ENCODE measurements around the gene GRP.

The GRP gene

DNA sequence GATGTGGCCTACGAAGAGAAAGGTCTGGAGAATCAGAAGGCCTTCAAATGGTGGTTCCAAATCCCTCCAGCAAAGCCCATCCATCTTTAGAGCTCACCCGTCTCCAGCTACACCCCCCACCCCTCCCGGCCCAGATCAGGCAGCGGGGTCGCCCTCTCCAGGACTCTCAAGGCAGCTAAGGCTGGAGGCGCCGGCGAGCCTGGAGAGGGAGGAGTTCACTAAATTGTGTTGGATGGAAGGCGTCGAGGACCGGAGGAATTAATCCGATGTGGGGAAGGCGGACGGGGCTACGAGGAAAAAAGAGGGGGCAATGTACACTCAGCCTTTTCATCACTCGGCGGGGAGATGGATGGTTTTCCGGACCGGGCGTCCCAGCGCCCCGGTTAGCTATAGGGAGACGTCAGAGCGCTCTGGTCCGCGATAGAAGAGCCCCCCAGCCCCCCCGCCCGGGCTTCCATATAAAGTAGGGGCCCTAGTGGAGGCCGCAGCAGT lies at the start of gene GRP:
GRP (plus strand) TSS at position 487 of the 492 bp plus-strand sequence. CDS start 108 bp downstream, outside the sequence.
- DNase-seq (ENCODE audit: low spot score): no peak
- FAIRE-seq: no peak

- DNase-seq (ENCODE audit: low spot score) (no peak), FAIRE-seq (no peak)
These were observed 47.2 kb upstream of the GRP start for GRCh38 chr18:59172664-59173249.

DNA sequence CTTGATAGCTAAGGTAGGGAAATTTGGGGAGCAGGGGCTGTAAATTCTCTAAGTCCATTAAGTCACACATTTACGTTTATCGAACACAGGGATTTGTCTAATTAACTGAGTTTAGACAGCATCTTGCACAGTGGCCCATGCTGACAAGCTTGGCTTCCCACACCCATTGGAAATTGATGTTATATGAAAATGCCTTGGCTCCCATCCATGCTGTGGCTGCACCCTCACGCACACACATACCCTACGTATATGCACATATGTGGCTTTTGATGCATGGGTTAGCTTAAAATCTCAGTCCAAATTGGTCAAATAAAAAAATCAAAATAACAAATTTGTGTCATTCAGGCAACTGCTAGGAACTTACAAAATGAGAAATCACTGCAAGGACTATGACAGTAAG lies 42.5 kb upstream of the GRP start:
- no peak for FAIRE-seq
- DNase-seq (ENCODE audit: low spot score): no peak

- FAIRE-seq (no peak), DNase-seq (ENCODE audit: low spot score) (no peak)
These were observed 39.7 kb upstream of the GRP start for GRCh38 chr18:59180150-59180845.

GRCh38 chr18:59182673-59183072 lies 37.3 kb upstream of the GRP start:
- FAIRE-seq (no peak), DNase-seq (ENCODE audit: low spot score) (no peak)

- no peak for FAIRE-seq
- DNase-seq (ENCODE audit: low spot score): no peak
These were observed 30.9 kb upstream of the GRP start for GRCh38 chr18:59189008-59189407.

DNA sequence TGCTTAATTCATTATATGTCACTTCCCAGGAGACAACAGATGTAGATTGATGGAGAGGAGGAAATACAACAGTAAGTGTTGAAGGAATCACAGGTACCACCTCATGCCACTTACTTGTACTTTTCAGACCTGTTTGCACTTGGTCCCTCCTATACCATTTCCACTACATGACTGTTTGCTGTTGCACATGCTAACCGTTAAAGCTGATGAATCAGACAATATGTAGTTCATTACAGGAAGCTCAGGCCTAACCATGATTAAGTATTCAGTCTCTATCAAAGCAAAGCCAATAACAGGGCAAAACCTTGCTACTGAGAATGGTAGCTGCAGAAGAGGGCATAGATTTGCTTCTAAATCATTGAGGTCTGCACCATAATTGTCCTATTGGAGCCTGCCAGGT lies 30.2 kb upstream of the GRP start:
- no peak for DNase-seq (ENCODE audit: low spot score)
- no peak for FAIRE-seq

DNA sequence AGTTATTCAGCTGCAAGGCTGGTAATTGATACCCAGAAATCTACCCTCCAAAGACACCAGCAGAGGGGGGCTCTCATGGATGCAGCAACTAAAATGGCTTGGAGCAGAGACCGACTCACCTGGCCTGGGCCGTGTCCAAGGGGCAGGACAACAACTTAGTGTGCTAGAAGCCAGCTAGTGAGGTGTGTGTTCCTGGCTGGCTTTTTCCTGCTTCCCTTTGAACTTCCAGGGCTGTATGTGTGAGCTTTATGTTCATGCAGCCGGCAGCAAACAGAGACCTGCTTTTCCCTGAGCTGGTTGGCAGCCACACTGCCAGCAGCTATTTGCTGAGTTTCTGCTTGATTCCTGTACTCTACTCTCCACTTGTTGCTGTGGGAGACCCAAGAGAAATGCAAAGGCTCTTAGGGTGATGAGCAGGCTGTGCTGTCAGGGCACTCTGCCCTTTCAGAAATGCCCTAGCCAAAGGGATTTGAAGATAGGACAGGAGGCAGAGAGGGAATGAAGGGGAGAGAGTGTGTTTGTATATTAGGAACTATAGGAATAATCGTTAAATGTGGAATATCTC lies 23.7 kb upstream of the GRP start:
- FAIRE-seq (no peak), DNase-seq (ENCODE audit: low spot score) (no peak)

DNA sequence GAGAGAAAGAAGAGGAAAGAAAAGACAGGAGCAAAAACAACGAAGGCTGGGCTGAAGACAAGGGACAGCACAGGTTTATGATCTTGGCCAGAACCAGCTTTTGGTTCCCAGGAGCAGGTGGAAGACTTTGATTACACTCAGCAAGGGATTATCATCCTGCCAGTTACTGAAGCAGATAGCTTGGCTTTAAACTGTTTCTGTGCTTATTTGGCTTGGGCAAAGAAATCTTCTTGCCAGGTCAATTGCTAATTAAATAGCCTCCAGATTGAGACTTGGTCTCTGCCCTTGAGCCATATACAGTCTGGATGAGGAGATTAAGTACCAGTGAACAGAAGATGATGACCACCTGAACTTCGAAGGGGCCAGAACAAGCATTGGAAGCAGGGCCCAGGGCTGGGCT lies 22.3 kb upstream of the GRP start:
- DNase-seq (ENCODE audit: low spot score): no peak

DNA sequence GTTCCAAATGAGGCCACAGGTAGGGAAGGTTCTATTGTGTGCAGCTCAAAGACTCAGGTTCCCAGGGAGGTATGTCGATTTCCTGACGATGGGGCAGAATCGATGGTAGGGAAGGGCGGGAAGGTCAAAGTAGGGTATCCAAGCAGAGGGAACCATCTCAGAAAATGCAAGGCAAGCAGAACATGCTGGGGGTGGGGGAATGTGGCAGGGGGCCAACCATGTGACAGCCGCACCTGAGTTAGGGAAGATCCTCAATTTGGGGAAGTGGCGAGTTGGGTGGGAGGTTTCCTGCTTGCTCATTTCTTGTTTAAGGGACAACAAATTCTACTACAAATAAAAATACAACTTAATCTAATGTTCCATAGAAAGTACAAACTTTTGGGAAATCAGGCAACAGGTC lies 21.7 kb upstream of the GRP start:
- DNase-seq (ENCODE audit: low spot score) (no peak), FAIRE-seq (no peak)

More for the DNA sequence above, 22.3 kb upstream of the GRP start:
- no peak for FAIRE-seq

- DNase-seq (ENCODE audit: low spot score): no peak
- no peak for FAIRE-seq
These were observed 19.2 kb upstream of the GRP start for GRCh38 chr18:59200787-59201186.

DNA sequence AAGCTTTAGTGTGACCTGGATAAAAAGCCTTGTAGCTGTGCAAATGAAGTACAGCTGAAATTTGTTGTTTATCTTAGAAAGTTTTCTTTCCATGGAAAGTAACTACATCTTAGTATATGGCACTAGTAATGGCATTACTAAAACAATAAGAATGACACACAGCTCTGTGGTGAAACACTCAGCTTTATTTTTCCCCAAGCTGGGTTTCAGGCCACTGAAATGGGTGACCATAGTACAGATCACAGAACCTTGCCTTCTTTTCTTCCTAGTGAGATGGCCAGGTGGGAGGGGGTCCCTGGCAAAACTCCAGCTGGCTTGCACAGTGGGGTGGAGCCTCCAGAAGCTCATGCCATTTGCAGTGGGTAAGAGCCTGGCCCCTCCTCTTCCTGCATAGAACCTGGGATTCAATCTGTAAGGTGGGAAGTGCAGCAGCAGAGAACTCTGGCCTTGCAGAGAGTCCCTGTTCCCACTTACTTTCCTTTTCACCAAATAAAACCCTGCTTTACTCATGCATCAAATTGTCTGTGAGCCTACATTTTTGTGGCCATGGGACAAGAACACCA lies 17.6 kb upstream of the GRP start:
- DNase-seq (ENCODE audit: low spot score) (no peak), FAIRE-seq (no peak)

DNA sequence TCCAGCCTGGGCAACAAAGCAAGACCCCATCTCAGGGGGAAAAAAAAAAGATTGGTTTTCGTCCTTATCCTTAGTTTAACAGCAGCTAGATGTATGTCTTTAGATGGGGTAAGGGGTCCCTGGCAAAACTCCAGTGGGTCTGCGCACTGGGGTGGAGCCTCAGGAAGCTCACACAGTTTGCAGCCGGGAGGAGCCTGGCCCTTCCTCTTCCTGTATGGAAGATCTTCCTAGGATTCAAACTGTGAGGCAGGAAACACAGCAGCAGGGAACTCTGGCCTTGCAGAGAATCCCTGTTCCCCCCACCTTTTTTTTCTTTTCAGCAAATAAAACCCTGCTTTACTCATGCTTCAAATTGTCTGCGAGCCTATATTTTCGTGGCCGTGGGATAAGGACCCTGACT lies 12.5 kb upstream of the GRP start:
- DNase-seq (ENCODE audit: low spot score): no peak
- no peak for FAIRE-seq

- FAIRE-seq (no peak), DNase-seq (ENCODE audit: low spot score) (peak; percentile 58)
These were observed 11.3 kb upstream of the GRP start for GRCh38 chr18:59208602-59209125.

GRCh38 chr18:59210299-59210698 lies 9.7 kb upstream of the GRP start:
- FAIRE-seq (no peak), DNase-seq (ENCODE audit: low spot score) (no peak)

- DNase-seq (ENCODE audit: low spot score) (no peak), FAIRE-seq (no peak)
These were observed 8.3 kb upstream of the GRP start for GRCh38 chr18:59211629-59212028.

DNA sequence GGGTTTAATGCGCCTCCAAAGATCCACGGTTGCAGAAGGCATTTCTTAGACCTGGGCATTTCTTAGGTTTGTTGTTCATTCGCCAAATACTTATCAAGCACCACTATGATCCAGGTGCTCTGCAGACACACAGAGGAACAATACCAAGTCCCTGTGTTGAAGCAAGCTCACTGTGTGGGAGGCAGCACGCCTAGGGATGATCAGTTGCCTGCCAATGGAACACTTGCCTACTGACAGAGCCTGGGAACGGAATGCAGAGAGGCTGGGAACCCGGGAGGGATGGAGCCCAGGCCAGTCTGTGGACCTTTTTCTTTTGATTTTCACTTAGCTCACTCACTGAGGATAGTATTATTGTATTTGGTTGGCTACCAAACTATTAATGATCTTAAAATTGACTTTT lies 1.9 kb upstream of the GRP start:
- no peak for FAIRE-seq

DNA sequence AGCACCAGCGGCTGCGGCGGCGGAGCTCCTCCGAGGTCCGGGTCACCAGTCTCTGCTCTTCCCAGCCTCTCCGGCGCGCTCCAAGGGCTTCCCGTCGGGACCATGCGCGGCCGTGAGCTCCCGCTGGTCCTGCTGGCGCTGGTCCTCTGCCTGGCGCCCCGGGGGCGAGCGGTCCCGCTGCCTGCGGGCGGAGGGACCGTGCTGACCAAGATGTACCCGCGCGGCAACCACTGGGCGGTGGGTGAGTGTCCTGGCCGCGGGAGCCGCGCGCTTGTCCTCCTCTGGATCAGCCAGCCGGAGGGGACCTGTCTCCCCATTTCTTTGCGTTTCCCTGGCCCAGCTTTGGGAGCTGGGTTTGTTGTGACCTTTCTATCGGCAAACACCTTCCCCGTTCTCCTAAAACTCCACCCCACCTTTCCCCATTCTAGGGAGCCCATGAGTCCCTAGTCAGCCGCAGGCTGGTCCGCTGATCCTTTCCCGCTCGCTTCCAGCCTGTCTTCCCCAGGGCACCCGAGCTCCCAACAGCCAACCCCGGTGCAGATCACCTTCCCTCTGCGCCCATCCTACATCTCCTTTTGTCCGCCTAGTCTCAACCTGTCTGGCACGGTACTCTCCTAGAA lies 316 bp downstream of the GRP start:
- DNase-seq (ENCODE audit: low spot score): peak; percentile 29
- FAIRE-seq: no peak

More for the DNA sequence above, 1.9 kb upstream of the GRP start:
- DNase-seq (ENCODE audit: low spot score): no peak

DNA sequence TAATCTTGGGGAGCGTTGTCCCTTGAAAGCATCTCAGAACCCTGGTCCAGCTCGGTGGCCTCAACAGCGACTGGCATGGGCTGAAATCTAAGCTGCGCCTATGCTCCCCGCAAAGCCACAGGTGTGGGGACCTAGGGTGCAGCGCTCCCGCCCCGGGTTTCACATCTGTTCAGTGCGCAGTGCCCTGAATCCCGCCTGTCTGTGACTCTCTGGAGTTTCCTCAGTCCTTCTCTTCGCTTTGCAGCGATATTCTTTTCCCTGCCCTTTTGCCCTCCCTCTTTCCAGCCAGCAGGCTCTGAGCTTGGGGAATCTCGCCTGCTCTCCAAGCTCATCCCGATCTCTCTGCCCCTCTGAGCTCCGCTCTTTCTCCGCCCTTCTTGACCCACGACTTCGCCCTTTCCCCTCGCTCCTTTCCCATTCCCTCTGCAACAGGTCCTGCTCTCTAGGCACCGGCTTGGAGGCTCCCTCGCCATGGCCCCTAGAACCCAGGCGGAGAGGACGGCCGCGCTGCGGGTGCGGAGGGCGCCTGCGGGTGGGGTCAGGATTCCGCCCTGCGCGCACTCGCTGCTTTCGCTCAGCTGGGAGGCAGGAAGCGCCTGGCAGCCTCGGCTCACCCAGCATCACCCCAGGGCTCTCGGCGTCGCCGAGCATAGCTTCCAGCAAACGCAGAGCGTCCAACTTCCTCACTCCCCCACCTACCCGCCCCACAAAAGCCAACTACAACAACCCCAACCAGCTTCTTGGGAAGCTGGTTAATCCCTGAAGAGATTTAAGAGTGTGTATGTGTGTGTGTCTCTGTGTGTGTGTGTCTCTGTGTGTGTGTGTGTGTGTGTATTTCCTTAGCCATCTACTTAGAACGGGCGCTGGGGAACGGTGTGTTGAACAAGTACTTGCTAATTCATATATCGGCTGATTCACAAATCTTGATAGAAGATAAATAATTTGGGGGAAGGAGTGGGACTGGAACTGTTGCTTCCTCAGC lies 1.1 kb downstream of the GRP start:
- FAIRE-seq (no peak), DNase-seq (ENCODE audit: low spot score) (peak; percentile 15)

DNA sequence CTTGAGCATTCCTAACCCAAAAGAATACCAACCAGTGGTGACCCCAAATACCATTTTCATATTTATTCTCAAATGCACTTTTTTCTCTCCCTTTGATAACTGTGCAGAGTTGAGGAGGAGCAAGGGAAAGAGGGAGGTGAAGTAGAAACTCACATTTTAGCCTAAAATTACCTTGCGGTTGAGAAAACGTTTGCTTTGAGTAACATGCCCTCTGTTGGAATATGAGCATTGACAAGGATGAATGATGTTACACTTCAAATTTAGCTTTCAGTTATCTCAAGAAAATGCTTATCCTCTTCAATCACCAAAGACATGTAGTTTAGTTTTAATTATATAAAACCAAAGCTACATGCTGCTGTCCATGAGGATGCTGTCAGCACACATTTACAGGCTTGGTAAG lies 2.4 kb downstream of the GRP start:
- no peak for FAIRE-seq
- no peak for DNase-seq (ENCODE audit: low spot score)

- no peak for DNase-seq (ENCODE audit: low spot score)
- no peak for FAIRE-seq
These were observed 8.4 kb downstream of the GRP start for GRCh38 chr18:59228351-59228750.

Measured in urothelium cell line (cell line).